ENCODE results near the gene CUEDC1.

DNA sequence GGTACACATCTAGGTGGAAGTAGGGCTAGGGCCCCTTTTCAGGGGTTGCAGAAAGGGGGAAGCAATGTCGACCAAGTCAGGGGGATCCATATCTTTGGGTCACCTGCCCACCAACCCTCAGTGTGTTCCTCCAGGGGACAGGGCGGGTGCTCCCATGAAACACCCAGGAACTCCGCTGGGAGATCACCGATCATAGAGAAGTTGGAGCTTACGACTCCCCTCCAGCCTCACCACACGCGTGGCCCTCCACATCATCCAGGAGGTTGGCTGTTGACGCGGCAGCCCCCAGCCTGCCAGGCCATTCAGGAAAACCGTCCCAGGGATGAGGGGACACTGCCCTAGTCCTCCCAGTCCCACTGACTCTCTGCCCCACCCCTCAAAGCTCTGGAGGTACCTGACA, 88.1 kb downstream of the CUEDC1 start:
- TF ChIP-seq, protein P1, sequence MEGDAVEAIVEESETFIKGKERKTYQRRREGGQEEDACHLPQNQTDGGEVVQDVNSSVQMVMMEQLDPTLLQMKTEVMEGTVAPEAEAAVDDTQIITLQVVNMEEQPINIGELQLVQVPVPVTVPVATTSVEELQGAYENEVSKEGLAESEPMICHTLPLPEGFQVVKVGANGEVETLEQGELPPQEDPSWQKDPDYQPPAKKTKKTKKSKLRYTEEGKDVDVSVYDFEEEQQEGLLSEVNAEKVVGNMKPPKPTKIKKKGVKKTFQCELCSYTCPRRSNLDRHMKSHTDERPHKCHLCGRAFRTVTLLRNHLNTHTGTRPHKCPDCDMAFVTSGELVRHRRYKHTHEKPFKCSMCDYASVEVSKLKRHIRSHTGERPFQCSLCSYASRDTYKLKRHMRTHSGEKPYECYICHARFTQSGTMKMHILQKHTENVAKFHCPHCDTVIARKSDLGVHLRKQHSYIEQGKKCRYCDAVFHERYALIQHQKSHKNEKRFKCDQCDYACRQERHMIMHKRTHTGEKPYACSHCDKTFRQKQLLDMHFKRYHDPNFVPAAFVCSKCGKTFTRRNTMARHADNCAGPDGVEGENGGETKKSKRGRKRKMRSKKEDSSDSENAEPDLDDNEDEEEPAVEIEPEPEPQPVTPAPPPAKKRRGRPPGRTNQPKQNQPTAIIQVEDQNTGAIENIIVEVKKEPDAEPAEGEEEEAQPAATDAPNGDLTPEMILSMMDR (IDR thresholded peaks at IDR 0.05; ENCODE audit: low read length): no peak
- no peak for TF ChIP-seq EZH2phosphoT487 (IDR thresholded peaks at IDR 0.05; ENCODE audit: low read length)

Data from MM.1S (cell line).